ENCODE results near the gene ARPC4. TPM values are rescaled to one million over a fixed set of nuclear protein-coding genes. Genes with fewer than 3 reads are reported as not detected.

ARPC4 gene
- total RNA-seq, 1 experiment from 2014 or later, result 152 TPM

DNA sequence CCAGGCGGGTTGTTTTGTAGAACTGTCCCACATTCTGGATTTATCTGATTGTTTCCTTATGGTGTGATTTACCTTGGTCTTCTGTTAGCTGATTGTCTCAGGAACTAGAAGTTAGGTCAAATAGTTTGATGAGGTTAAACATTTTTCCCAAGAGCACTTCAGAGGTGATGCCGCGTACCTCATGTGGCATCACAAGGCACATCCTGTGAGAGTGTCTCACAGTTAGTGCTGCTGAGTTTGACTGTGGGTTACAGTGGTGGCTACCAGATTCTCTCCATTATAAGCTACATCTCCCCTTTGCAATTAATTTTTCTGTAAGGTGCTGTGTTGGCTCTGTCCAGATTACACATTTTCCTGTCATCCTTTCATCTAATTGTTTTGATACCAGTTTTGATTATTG is 38.4 kb downstream of the ARPC4 start:
- intact Hi-C loops (cut with micrococcal nuclease; ENCODE audit: unreplicated experiment), result no loop called here
- DNase-seq (ENCODE audit: low spot score), result no peak
- CTCF ChIA-PET, result no interaction called here

DNA sequence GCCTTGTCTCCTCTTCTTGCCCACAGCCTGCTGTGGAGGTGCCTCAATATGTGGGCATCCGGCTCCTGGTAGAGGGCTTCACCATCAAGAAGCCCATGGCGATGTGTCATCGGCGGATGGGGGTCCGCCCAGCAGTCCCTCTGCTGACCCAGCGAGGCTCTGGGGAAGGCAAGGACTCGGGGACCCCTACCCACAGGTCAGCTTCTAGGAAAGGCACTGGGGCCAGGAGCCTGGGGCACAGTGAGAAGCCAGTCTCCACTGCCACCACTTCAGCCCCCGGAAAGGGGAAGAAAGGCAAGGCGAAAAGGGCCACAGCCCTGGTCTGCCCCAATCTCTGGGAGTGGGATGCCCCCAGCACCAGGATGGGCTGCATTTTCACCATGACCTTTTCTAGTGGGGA is 40.2 kb downstream of the ARPC4 start:
- intact Hi-C loops (cut with micrococcal nuclease; ENCODE audit: unreplicated experiment), result no loop called here
- H3K4me1 ChIP-seq (ENCODE audit: insufficient read depth, low read length, poor library complexity, severe bottlenecking), result no peaks in the 10 kb centered on the region
- H3K27ac ChIP-seq (ENCODE audit: low read depth, low read length, poor library complexity, severe bottlenecking), result no peak overlapping the region
- no peak for DNase-seq (ENCODE audit: low spot score)
- no peaks in the 10 kb centered on the region for H3K36me3 ChIP-seq (ENCODE audit: insufficient read depth, low read length, poor library complexity, severe bottlenecking)
- no TSS peak for BruUV-seq (replicated peaks)
- no peaks in the 10 kb centered on the region for H3K27me3 ChIP-seq (replicated peaks; ENCODE audit: insufficient read depth, low read depth, low read length, poor library complexity)
- TF ChIP-seq, protein P1, sequence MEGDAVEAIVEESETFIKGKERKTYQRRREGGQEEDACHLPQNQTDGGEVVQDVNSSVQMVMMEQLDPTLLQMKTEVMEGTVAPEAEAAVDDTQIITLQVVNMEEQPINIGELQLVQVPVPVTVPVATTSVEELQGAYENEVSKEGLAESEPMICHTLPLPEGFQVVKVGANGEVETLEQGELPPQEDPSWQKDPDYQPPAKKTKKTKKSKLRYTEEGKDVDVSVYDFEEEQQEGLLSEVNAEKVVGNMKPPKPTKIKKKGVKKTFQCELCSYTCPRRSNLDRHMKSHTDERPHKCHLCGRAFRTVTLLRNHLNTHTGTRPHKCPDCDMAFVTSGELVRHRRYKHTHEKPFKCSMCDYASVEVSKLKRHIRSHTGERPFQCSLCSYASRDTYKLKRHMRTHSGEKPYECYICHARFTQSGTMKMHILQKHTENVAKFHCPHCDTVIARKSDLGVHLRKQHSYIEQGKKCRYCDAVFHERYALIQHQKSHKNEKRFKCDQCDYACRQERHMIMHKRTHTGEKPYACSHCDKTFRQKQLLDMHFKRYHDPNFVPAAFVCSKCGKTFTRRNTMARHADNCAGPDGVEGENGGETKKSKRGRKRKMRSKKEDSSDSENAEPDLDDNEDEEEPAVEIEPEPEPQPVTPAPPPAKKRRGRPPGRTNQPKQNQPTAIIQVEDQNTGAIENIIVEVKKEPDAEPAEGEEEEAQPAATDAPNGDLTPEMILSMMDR (conservative IDR thresholded peaks at IDR 0.05; ENCODE audit: low read depth, low read length), result no peak
- TF ChIP-seq EZH2 (IDR thresholded peaks at IDR 0.05; ENCODE audit: borderline replicate concordance, low read depth, low read length, poor library complexity, severe bottlenecking), result no peak
- CTCF ChIA-PET, result no interaction called here
- no peaks in the 10 kb centered on the region for H3K9me3 ChIP-seq (ENCODE audit: low read depth, low read length, poor library complexity, severe bottlenecking)
- POLR2A ChIA-PET (ENCODE audit: low non-redundant PET), result no interaction called here
- H3K4me3 ChIP-seq (ENCODE audit: low read depth, low read length, poor library complexity, severe bottlenecking), result no peak overlapping the region

More for the DNA sequence above, 38.4 kb downstream of the ARPC4 start:
- H3K27ac ChIP-seq (ENCODE audit: low read depth, low read length, poor library complexity, severe bottlenecking), result no peak overlapping the region
- no peak for TF ChIP-seq EZH2 (IDR thresholded peaks at IDR 0.05; ENCODE audit: borderline replicate concordance, low read depth, low read length, poor library complexity, severe bottlenecking)
- TF ChIP-seq, protein P1 (conservative IDR thresholded peaks at IDR 0.05; ENCODE audit: low read depth, low read length), result no peak
- POLR2A ChIA-PET (ENCODE audit: low non-redundant PET), result interaction anchor here (0.6 kb wide), 1 partner anchor 39 kb away, joined by 3 read pairs; the partner anchor contains the start of gene TADA3
- H3K9me3 ChIP-seq (ENCODE audit: low read depth, low read length, poor library complexity, severe bottlenecking), result no peaks in the 10 kb centered on the region
- no peak overlapping the region for H3K4me3 ChIP-seq (ENCODE audit: low read depth, low read length, poor library complexity, severe bottlenecking)
- no peaks in the 10 kb centered on the region for H3K36me3 ChIP-seq (ENCODE audit: insufficient read depth, low read length, poor library complexity, severe bottlenecking)
- no TSS peak for BruUV-seq (replicated peaks)
- H3K4me1 ChIP-seq (ENCODE audit: insufficient read depth, low read length, poor library complexity, severe bottlenecking), result no peaks in the 10 kb centered on the region
- no peaks in the 10 kb centered on the region for H3K27me3 ChIP-seq (replicated peaks; ENCODE audit: insufficient read depth, low read depth, low read length, poor library complexity)

DNA sequence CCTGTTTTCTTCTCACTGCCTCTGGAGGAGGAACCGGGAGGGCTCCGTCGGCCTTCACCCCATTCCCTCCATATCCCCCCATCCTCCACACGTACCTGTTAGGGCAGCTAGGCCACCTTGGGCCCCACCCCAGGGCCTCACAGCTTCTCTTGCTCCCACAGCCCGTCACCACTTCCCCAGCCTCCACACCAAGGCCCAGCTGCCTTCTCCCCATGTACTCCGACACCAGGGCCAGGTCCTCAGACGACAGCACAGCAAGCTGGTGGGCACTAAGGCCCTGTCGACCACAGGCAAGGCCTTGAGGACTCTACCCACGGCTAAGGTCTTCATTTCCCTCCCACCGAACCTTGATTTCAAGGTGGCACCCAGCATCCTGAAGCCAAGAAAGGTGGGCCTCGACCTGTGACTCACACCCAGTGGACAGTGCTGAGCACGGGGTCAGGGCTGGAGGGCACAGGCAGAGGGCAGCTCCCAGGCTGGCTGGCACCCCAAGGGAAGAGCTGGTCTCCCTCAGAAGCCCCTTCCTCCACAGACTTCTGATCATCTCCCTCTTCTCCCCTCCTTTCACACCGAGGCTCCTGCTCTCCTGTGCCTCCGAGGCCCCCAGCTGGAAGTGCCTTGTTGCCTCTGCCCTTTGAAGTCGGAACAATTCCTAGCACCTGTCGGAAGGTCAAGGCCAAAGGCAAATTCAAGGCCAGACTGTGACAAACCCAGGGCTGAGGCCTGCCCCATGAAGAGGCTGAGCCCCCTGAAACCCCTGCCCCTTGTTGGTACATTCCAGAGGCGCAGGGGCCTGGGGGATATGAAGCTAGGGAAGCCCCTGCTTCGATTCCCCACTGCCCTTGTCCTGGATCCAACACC is 41.9 kb downstream of the ARPC4 start:
- no peaks in the 10 kb centered on the region for H3K27me3 ChIP-seq (replicated peaks; ENCODE audit: insufficient read depth, low read depth, low read length, poor library complexity)
- no peaks in the 10 kb centered on the region for H3K4me1 ChIP-seq (ENCODE audit: insufficient read depth, low read length, poor library complexity, severe bottlenecking)
- H3K27ac ChIP-seq (ENCODE audit: low read depth, low read length, poor library complexity, severe bottlenecking), result no peak overlapping the region
- no TSS peak for BruUV-seq (replicated peaks)
- H3K4me3 ChIP-seq (ENCODE audit: low read depth, low read length, poor library complexity, severe bottlenecking), result no peak overlapping the region
- intact Hi-C loops (cut with micrococcal nuclease; ENCODE audit: unreplicated experiment), result no loop called here
- H3K36me3 ChIP-seq (ENCODE audit: insufficient read depth, low read length, poor library complexity, severe bottlenecking), result no peaks in the 10 kb centered on the region
- TF ChIP-seq EZH2 (IDR thresholded peaks at IDR 0.05; ENCODE audit: borderline replicate concordance, low read depth, low read length, poor library complexity, severe bottlenecking), result no peak
- TF ChIP-seq, protein P1 (conservative IDR thresholded peaks at IDR 0.05; ENCODE audit: low read depth, low read length), result no peak
- DNase-seq (ENCODE audit: low spot score), result no peak
- CTCF ChIA-PET, result no interaction called here
- H3K9me3 ChIP-seq (ENCODE audit: low read depth, low read length, poor library complexity, severe bottlenecking), result no peaks in the 10 kb centered on the region
- POLR2A ChIA-PET (ENCODE audit: low non-redundant PET), result no interaction called here

Measured in A673 (cell line).